ENCODE measurements around the gene ZNF26. TPM values are rescaled to one million over a fixed set of nuclear protein-coding genes. Genes with fewer than 3 reads are reported as not detected.
A peak's percentile ranks its signal among the peaks of the same experiment; 100 is the strongest.

Gene ZNF26
- total and polyA plus RNA-seq, 10 of the 15 experiments (the other 5 are each of a cell fraction or from before 2014, with no cell fraction given), result 1.00 to 17.1 (median 10.5) TPM

GRCh38 chr12:132986001-132986884 is at the start of gene ZNF26 (continued):
- no peak for TF ChIP-seq CUX1 (IDR thresholded peaks at IDR 0.05; ENCODE audit: insufficient replicate concordance, low read depth, low read length)
- no peak for TF ChIP-seq SUPT20H (IDR thresholded peaks at IDR 0.05; ENCODE audit: borderline replicate concordance, control insufficient read depth, low read depth, low read length)
- no peak; the same call in 1 of the 2 replicates for TF ChIP-seq ZNF687 (IDR thresholded peaks at IDR 0.05)
- peak; percentile 83 for TF ChIP-seq CHD2 (IDR thresholded peaks at IDR 0.05; ENCODE audit: borderline replicate concordance, low read depth, low read length)
- 0 out of 2 replicates have a peak, but pooled peaks have one; percentile 5 for TF ChIP-seq ZBTB11 (CRISPR knock-in tag; IDR thresholded peaks at IDR 0.05)
- TF ChIP-seq IRF4 (IDR thresholded peaks at IDR 0.05; ENCODE audit: low read depth, low read length), result peak; percentile 76
- TF ChIP-seq USF2 (IDR thresholded peaks at IDR 0.05; ENCODE audit: borderline replicate concordance, low read depth, low read length), result no peak; the same call in 1 of the 2 replicates
- no peak for TF ChIP-seq EED (IDR thresholded peaks at IDR 0.05; ENCODE audit: low read depth)
- TF ChIP-seq E4F1 (IDR thresholded peaks at IDR 0.05; ENCODE audit: borderline replicate concordance, partially characterized antibody), result peak; percentile 63
- TF ChIP-seq KAT2A (conservative IDR thresholded peaks at IDR 0.05; ENCODE audit: control insufficient read depth, low read depth, low read length), result no peak
